Ishikawa (cell line): Measurements from ENCODE around the gene CDC16.

ENCODE experiments used
- CEBPB ChIP-seq: IDR thresholded peaks from 2 replicates; pipeline ENCODE4 v1.6.1; 2012
- CREB1 ChIP-seq: IDR thresholded peaks from 2 replicates; pipeline ENCODE4 v1.6.1; 2012; ENCODE audit warnings: low read depth
- EGR1 ChIP-seq: IDR thresholded peaks from 2 replicates; pipeline ENCODE4 v1.6.1; 2012
- EP300 ChIP-seq: IDR thresholded peaks from 2 replicates; pipeline ENCODE4 v1.6.1; 2012; ENCODE audit warnings: borderline replicate concordance
- FOXM1 ChIP-seq: IDR thresholded peaks from 2 replicates; pipeline ENCODE4 v1.6.1; 2012; ENCODE audit warnings: low read depth, borderline replicate concordance
- NFIC ChIP-seq: IDR thresholded peaks from 2 replicates; pipeline ENCODE4 v1.6.1; 2012
- RAD21 ChIP-seq: IDR thresholded peaks from 2 replicates; pipeline ENCODE4 v1.6.1; 2012; ENCODE audit warnings: low read depth
- REST ChIP-seq: IDR thresholded peaks from 2 replicates; pipeline ENCODE4 v1.6.1; 2012; ENCODE audit warnings: low read depth, mild to moderate bottlenecking
- TAF1 ChIP-seq: IDR thresholded peaks from 2 replicates; pipeline ENCODE4 v1.6.1; 2012; ENCODE audit warnings: low read depth, mild to moderate bottlenecking
- TCF12 ChIP-seq: IDR thresholded peaks from 2 replicates; pipeline ENCODE4 v1.6.1; 2012; ENCODE audit warnings: low read depth
- TEAD4 ChIP-seq: IDR thresholded peaks from 2 replicates; pipeline ENCODE4 v1.6.1; 2012
- USF1 ChIP-seq: IDR thresholded peaks from 2 replicates; pipeline ENCODE4 v1.6.1; 2012
- YY1 ChIP-seq: IDR thresholded peaks from 2 replicates; pipeline ENCODE4 v1.6.1; 2012; ENCODE audit warnings: low read depth
- ZBTB7A ChIP-seq: IDR thresholded peaks from 2 replicates; pipeline ENCODE4 v1.6.1; 2012; ENCODE audit warnings: low read depth
- TF ChIP-seq, protein P1 (sequence below): IDR thresholded peaks from 2 replicates; pipeline ENCODE4 v1.6.1; 2012

Gene CDC16

GRCh38 chr13:114320065-114320464, 85.4 kb downstream of the CDC16 start:
- TF ChIP-seq EGR1 = no peak
- no peak for TF ChIP-seq NFIC
- no peak for TF ChIP-seq TCF12
- TF ChIP-seq USF1 = no peak
- TF ChIP-seq CREB1 = no peak
- no peak for TF ChIP-seq REST
- TF ChIP-seq TAF1 = no peak
- TF ChIP-seq FOXM1 = no peak
- TF ChIP-seq, protein P1, sequence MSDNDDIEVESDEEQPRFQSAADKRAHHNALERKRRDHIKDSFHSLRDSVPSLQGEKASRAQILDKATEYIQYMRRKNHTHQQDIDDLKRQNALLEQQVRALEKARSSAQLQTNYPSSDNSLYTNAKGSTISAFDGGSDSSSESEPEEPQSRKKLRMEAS = no peak
- TF ChIP-seq TEAD4 = no peak
- TF ChIP-seq EP300 = no peak
- no peak for TF ChIP-seq YY1
- no peak for TF ChIP-seq CEBPB
- no peak for TF ChIP-seq RAD21

GRCh38 chr13:114321256-114321655, 86.6 kb downstream of the CDC16 start:
- TF ChIP-seq FOXM1 = no peak
- no peak for TF ChIP-seq TCF12
- no peak for TF ChIP-seq EP300
- TF ChIP-seq, protein P1 = no peak
- TF ChIP-seq CEBPB = no peak
- no peak for TF ChIP-seq TAF1
- TF ChIP-seq CREB1 = no peak
- no peak for TF ChIP-seq NFIC
- no peak for TF ChIP-seq EGR1
- TF ChIP-seq RAD21 = no peak
- no peak for TF ChIP-seq USF1
- no peak for TF ChIP-seq REST
- no peak for TF ChIP-seq YY1
- no peak for TF ChIP-seq ZBTB7A
- TF ChIP-seq TEAD4 = no peak
